Astrocyte (in vitro differentiated cells and primary cell): Measurements from ENCODE around the gene RAC2. TPM values are rescaled to one million over a fixed set of nuclear protein-coding genes. Genes with fewer than 3 reads are reported as not detected.

Experiments used
- DNase-seq: peaks from one replicate; pipeline ENCODE4 v3.0.0-alpha.2; 2010; ENCODE audit warnings: low read depth
- FAIRE-seq: peaks from 2 replicates; lab custom pipeline; 2011; peaks lifted over from hg19 to GRCh38; lab: Jason Lieb, UNC
- H2AFZ ChIP-seq: 2 replicates; pipeline ENCODE4 v1.6.0; 2012; ENCODE audit warnings: low read depth, low read length, inconsistent platforms
- H3K27ac ChIP-seq: 2 replicates; pipeline ENCODE4 v1.5.1; 2011; ENCODE audit warnings: low read depth, low read length, inconsistent platforms
- H3K27me3 ChIP-seq: 2 replicates; pipeline ENCODE4 v1.6.0; 2011; ENCODE audit warnings: low read length, inconsistent platforms; ENCODE audit not compliant: insufficient read depth
- H3K36me3 ChIP-seq: 2 replicates; pipeline ENCODE4 v1.5.1; 2011; ENCODE audit warnings: low read length, inconsistent platforms; ENCODE audit not compliant: insufficient read depth
- H3K4me1 ChIP-seq: 2 replicates; pipeline ENCODE4 v1.5.1; 2011; ENCODE audit warnings: low read length, inconsistent platforms; ENCODE audit not compliant: insufficient read depth
- H3K4me2 ChIP-seq: 2 replicates; pipeline ENCODE4 v1.6.0; 2012; ENCODE audit warnings: low read length, inconsistent platforms
- H3K4me3 ChIP-seq: 2 replicates; pipeline ENCODE4 v1.5.1; 2011; ENCODE audit warnings: low read depth, mild to moderate bottlenecking, low read length, inconsistent platforms; ENCODE audit not compliant: insufficient read depth
- H3K79me2 ChIP-seq: 2 replicates; pipeline ENCODE4 v1.6.0; 2012; ENCODE audit warnings: mild to moderate bottlenecking, low read length, inconsistent platforms; ENCODE audit not compliant: insufficient read depth
- H3K9ac ChIP-seq: 2 replicates; pipeline ENCODE4 v1.6.0; 2012; ENCODE audit warnings: mild to moderate bottlenecking, low read length, inconsistent platforms
- H3K9me3 ChIP-seq: 2 replicates; pipeline ENCODE4 v1.5.1; 2012; ENCODE audit warnings: low read depth, mild to moderate bottlenecking, low read length, inconsistent platforms; ENCODE audit not compliant: insufficient read depth
- H4K20me1 ChIP-seq: 2 replicates; pipeline ENCODE4 v1.6.0; 2012; ENCODE audit warnings: low read length, inconsistent platforms; ENCODE audit not compliant: insufficient read depth
- H3K27ac Mint-ChIP-seq: one replicate; pipeline ENCODE4 v1.8.0; 2021; ENCODE audit warnings: mild to moderate bottlenecking, mixed read lengths; ENCODE audit not compliant: unreplicated experiment
- H3K27me3 Mint-ChIP-seq: one replicate; pipeline ENCODE4 v1.8.0; 2021; ENCODE audit warnings: low read depth, mixed read lengths; ENCODE audit not compliant: unreplicated experiment
- H3K36me3 Mint-ChIP-seq: one replicate; pipeline ENCODE4 v1.8.0; 2021; ENCODE audit warnings: low read depth, mixed read lengths; ENCODE audit not compliant: unreplicated experiment
- H3K4me1 Mint-ChIP-seq: one replicate; pipeline ENCODE4 v1.8.0; 2021; ENCODE audit warnings: low read depth, mixed read lengths; ENCODE audit not compliant: unreplicated experiment
- H3K4me3 Mint-ChIP-seq: one replicate; pipeline ENCODE4 v1.8.0; 2021; ENCODE audit warnings: mild to moderate bottlenecking, moderate library complexity, mixed read lengths; ENCODE audit not compliant: unreplicated experiment
- H3K9me3 Mint-ChIP-seq: one replicate; pipeline ENCODE4 v1.8.0; 2021; ENCODE audit warnings: mild to moderate bottlenecking, mixed read lengths; ENCODE audit not compliant: unreplicated experiment
- CTCF ChIP-seq: IDR thresholded peaks from 2 replicates; pipeline ENCODE4 v1.5.1; 2011; ENCODE audit warnings: low read depth, mild to moderate bottlenecking, inconsistent platforms, low read length, moderate library complexity; ENCODE audit not compliant: insufficient read depth
- EZH2 ChIP-seq: IDR thresholded peaks from 2 replicates; pipeline ENCODE4 v1.6.1; 2012; ENCODE audit warnings: mild to moderate bottlenecking, low read length, inconsistent platforms; ENCODE audit not compliant: insufficient read depth
- total RNA-seq: library from RNA; stranded (reverse); gene quantifications from 2 replicates; pipeline ENCODE4 v1.2.1, GENCODE V29; 2021

The RAC2 gene
- total RNA-seq, 1 donor from 2014 or later, result 0.61 TPM

DNA sequence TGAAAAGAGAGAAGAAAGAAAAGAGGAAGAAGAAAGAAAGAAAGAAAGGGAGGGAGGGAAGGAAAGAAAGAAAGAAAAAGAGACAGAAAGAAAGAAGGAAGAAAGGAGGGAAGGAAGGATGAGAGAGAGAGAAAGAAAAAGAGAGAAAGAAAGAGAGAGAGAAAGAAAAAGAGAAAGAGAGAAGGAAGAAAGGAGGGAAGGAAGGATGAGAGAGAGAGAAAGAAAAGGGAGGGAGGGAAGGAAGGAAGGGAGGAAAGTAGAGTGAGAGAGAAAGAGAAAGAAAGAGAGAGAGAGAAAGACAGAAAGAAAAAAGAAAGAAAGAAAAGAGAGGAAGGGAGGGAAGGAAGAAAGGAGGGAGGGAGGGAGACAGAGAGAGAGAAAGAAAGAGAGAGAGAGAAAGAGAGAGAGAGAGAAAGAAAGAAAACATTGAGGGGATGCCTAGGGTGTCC lies 11.5 kb upstream of the RAC2 start:
- peaks cover 25% of the 10 kb centered on the region for H3K4me1 ChIP-seq
- H3K4me3 Mint-ChIP-seq, result no peak overlapping the region

DNA sequence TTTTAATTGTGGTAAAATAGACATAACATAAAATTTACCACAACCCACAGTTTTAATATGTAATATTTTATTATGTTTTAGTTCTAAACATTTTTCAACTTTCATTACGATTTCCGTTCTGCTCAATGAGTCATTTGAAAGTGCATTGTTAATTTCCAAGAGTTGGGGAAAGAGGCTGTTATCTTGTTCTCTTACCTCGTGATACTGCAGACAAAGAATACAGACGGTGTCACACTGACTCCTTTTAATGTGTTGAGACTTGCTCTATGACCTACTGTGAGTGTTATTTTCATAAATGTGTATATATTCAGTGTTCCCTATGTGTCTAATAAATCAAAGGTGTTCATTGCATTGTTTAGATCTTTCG lies 10.8 kb upstream of the RAC2 start:
- Histone ChIP-seq H3K27ac (peak overlapping the region; percentile 11), H3K9me3 (no peaks in the 10 kb centered on the region), H2AFZ (no peak overlapping the region), H4K20me1 (no peaks in the 10 kb centered on the region), H3K9ac (no peak overlapping the region), H3K79me2 (no peaks in the 10 kb centered on the region), H3K4me3 (no peak overlapping the region), H3K36me3 (no peaks in the 10 kb centered on the region), H3K4me2 (peak overlapping the region; percentile 34), H3K4me1 (peaks cover 25% of the 10 kb centered on the region), H3K27me3 (no peaks in the 10 kb centered on the region)
- H3K27me3 Mint-ChIP-seq, result peaks cover 22% of the 10 kb centered on the region
- peak overlapping the region; percentile 44 for H3K27ac Mint-ChIP-seq
- peak; percentile 23 for FAIRE-seq
- peak; percentile 74 for DNase-seq
- H3K4me3 Mint-ChIP-seq, result no peak overlapping the region
- TF ChIP-seq EZH2 (no peak), CTCF (no peak)
- no peaks in the 10 kb centered on the region for H3K9me3 Mint-ChIP-seq
- peaks cover 6% of the 10 kb centered on the region for H3K4me1 Mint-ChIP-seq
- H3K36me3 Mint-ChIP-seq, result no peaks in the 10 kb centered on the region

More for the DNA sequence above, 11.5 kb upstream of the RAC2 start:
- H2AFZ ChIP-seq, result no peak overlapping the region
- FAIRE-seq, result no peak
- Mint-ChIP-seq H3K36me3 (no peaks in the 10 kb centered on the region), H3K9me3 (no peaks in the 10 kb centered on the region), H3K27ac (peak overlapping the region; percentile 27), H3K27me3 (peaks cover 19% of the 10 kb centered on the region), H3K4me1 (peaks cover 6% of the 10 kb centered on the region)
- no peak overlapping the region for H3K4me3 ChIP-seq
- H3K27ac ChIP-seq, result no peak overlapping the region
- no peaks in the 10 kb centered on the region for H4K20me1 ChIP-seq
- no peaks in the 10 kb centered on the region for H3K9me3 ChIP-seq
- no peak for TF ChIP-seq CTCF
- no peak for TF ChIP-seq EZH2
- no peak overlapping the region for H3K4me2 ChIP-seq
- H3K36me3 ChIP-seq, result no peaks in the 10 kb centered on the region
- H3K9ac ChIP-seq, result no peak overlapping the region
- H3K79me2 ChIP-seq, result no peaks in the 10 kb centered on the region
- H3K27me3 ChIP-seq, result no peaks in the 10 kb centered on the region
- no peak for DNase-seq

DNA sequence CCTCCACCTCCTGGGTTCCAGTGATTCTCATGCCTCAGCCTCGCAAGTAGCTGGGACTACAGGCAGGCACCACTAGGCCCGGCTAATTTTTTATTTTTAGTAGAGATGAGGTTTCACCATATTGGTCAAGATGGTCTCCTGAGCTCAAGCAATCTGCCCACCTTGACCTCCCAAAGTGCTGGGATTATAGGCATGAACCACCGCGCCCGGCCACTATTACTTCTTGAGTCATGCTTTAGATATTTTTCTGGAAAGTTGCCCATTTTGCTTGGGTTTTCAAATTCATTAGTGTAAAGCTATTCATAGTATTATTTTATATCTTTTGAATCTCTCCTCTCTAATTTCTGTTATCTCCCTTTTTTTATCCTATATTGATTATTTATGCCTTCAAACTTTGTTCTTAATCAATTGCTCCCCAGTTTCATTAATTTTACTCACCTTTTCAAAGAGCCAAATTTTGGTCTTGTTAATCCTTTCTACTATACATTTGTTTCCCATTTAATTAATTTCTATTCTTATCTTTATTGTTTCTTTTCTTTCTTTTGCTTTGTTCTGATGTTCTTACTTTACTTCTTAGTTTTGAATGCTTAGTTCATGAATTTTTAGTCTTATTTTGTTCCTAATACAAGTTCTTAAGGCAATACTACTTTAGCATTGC lies 10.3 kb upstream of the RAC2 start:
- no peaks in the 10 kb centered on the region for H4K20me1 ChIP-seq
- peaks cover 17% of the 10 kb centered on the region for H3K27me3 Mint-ChIP-seq
- no peak overlapping the region for H3K4me3 ChIP-seq
- H3K9me3 Mint-ChIP-seq, result no peaks in the 10 kb centered on the region
- H3K27me3 ChIP-seq, result no peaks in the 10 kb centered on the region
- no peaks in the 10 kb centered on the region for H3K79me2 ChIP-seq
- H3K4me1 Mint-ChIP-seq, result peaks cover 6% of the 10 kb centered on the region
- peak overlapping the region; percentile 34 for H3K4me2 ChIP-seq
- peak; percentile 75 for DNase-seq
- H3K4me3 Mint-ChIP-seq, result no peak overlapping the region
- H3K27ac Mint-ChIP-seq, result peak overlapping the region; percentile 44
- no peaks in the 10 kb centered on the region for H3K9me3 ChIP-seq
- H2AFZ ChIP-seq, result no peak overlapping the region
- no peak overlapping the region for H3K9ac ChIP-seq
- peak overlapping the region; percentile 11 for H3K27ac ChIP-seq
- no peak for FAIRE-seq
- no peaks in the 10 kb centered on the region for H3K36me3 ChIP-seq
- H3K4me1 ChIP-seq, result peaks cover 25% of the 10 kb centered on the region
- no peaks in the 10 kb centered on the region for H3K36me3 Mint-ChIP-seq
- no peak for TF ChIP-seq CTCF
- no peak for TF ChIP-seq EZH2
